HTERT RPE-1 (cell line): Measurements from ENCODE around the gene SKIC2.
"Not testable (repeated sequence)": the region's sequence is repeated elsewhere in the genome, so short reads cannot be mapped to it uniquely, and the experiment has no call there.

Experiments used
- in situ Hi-C: fragments of 300-500 bp; cut with MboI; formaldehyde crosslinking; loops from 4 replicates; pipeline ENCODE4 v1.14.3; 2020; ENCODE audit warnings: low sequenced_read_pairs

Gene SKIC2

DNA sequence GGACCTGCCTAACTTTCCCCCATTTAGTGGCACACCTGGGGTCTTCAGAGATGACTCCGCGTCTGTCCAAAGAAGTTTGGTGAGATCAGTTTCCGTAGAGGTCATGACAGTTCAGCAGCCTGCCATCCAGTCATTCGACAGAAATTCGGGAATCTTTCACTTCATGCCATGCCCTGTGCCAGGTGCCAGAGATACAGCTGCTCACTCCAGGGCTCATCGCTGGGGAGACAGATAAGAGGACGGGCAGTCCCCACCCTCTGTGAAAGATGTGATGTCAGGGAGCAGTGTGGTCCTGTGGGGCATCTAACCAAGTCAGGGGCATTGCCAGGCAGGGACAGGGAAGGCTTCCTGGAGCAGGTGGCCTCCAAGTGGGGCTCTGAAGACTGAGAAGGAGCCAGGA, 44.3 kb downstream of the SKIC2 start:
- in situ Hi-C loops: not testable (repeated sequence)

DNA sequence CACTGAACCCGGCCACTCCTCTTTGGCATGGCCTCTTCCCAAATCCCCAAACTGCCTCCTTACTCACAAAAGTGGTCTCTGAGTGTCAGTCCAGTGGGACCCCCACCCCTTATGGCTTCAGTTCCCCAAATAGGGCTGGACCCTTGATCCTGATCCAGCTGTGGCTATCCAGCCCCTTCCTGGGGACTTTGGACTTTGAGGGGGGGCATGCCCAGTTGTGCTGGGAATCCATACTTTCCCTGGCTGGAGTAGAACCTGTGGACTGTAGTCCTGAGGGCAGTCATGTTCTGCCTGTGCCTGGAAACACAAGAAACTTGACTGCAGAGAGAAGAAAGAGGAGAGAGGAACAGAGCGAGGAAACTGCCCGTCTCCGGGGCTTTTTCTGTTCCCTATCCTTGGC, 45.4 kb downstream of the SKIC2 start:
- in situ Hi-C loops: not testable (repeated sequence)

DNA sequence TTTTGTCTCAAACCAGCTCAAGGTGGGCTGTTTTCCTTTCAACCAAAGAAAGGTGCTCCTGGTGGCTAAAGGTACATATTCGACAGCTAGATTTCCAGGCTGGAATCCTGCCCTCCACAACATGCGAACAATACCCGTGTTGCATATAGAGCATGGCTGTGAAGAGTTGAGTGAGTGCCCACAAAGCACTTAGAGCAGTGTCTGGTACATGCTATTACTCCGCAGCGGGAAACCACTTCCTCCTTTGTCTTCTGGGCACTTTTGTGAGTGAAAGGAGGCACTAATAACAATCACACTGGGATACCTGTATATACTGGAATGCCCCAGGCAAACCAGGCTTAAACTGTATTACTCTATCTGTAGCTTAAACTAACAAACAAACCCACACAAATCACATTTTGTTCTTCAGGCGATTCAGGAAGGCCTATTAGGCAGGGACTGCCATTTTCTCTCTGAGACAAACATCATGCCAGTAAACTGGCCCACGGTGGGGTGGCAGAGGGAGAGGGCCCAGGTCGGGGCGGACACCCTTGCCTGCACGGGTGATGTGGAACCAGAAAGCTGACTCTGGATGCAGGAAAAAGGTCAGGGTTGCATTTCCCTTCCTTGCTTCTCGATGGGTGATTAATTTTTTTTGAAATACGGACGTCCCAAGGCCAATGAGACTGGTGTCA, 46.0 kb downstream of the SKIC2 start:
- in situ Hi-C loops: not testable (repeated sequence)

DNA sequence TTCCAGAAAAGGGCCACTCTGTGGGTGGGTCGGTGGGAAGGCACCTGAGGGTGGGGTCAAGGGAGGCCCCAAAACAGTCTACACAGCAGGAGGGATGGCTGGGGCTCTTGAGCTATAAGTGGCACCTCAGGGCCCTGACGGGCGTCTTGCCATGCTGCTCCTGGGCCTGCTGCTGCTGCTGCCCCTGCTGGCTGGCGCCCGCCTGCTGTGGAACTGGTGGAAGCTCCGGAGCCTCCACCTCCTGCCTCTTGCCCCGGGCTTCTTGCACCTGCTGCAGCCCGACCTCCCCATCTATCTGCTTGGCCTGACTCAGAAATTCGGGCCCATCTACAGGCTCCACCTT, 46.5 kb downstream of the SKIC2 start:
- in situ Hi-C loops: not testable (repeated sequence)

GRCh38 chr6:32005991-32006529, 47.1 kb downstream of the SKIC2 start:
- in situ Hi-C loops: not testable (repeated sequence)

DNA sequence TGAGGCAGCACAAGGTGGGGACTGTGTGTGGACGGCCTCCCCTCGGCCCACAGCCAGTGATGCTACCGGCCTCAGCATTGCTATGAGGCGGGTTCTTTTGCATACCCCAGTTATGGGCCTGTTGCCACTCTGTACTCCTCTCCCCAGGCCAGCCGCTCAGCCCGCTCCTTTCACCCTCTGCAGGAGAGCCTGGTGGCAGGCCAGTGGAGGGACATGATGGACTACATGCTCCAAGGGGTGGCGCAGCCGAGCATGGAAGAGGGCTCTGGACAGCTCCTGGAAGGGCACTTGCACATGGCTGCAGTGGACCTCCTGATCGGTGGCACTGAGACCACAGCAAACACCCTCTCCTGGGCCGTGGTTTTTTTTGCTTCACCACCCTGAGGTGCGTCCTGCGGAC, 48.1 kb downstream of the SKIC2 start:
- in situ Hi-C loops: not testable (repeated sequence)

DNA sequence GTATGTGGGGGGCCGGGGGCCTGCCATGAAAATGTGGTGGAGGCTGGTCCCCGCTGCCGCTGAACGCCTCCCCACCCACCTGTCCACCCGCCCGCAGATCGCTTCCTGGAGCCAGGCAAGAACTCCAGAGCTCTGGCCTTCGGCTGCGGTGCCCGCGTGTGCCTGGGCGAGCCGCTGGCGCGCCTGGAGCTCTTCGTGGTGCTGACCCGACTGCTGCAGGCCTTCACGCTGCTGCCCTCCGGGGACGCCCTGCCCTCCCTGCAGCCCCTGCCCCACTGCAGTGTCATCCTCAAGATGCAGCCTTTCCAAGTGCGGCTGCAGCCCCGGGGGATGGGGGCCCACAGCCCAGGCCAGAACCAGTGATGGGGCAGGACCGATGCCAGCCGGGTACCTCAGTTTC, 49.1 kb downstream of the SKIC2 start:
- in situ Hi-C loops: not testable (repeated sequence)

GRCh38 chr6:32008616-32009015, 49.6 kb downstream of the SKIC2 start:
- in situ Hi-C loops: not testable (repeated sequence)

GRCh38 chr6:32009537-32009936, 50.6 kb downstream of the SKIC2 start:
- in situ Hi-C loops: not testable (repeated sequence)

DNA sequence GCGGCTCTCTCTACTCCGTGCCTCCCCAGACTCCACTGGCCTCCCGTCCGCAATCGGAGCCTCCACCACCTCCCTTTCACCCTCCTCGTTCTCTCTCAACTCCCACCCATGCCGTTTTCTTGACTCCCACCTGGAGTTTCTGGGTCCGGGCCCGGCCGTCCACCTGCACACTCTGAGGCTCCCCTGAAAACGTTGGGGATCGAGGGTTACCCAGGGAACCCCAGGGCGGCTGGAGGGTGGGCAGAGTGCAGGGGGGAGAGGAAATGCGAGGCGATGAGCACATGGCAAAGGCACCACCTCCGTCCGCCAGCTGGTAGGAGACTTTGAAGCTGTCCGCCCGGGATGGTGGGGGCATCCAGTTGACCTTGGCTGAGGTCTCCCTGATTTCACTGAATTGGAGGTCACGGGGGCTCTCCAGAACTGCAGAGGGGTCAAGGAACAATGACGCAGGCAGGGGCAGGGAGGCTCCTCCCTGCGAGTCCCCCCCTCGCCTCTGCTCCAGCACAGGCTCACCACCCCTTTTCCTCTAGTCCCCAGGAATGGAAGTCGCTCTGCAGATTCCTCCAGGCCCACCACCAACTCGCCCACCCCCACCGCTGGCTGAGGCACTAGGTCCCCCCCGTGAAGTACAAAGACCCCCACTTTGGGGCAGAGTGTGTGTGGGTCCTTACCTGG, 52.0 kb downstream of the SKIC2 start:
- in situ Hi-C loops: not testable (repeated sequence)

GRCh38 chr6:32012941-32013617, 54.1 kb downstream of the SKIC2 start:
- in situ Hi-C loops: not testable (repeated sequence)

DNA sequence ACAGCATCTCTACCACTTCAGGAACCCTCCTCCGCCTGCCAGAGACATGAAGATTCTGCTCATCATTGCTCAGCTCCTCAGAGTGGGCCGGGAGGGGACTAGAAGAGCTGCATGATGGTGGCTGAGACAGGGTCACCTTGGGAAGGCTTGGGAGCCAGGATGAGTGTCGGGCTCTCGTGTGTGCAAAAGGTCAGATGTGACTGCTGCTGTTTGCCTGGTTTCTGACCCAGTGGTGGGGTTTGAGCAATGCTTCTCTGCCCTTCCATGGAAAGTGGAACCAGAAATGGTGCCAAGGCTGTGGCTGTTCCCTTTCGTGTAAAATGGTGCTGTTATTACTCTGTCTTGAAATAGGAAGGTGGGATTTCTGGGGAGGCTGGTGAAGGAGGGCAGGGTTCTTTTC, 54.8 kb downstream of the SKIC2 start:
- in situ Hi-C loops: not testable (repeated sequence)

GRCh38 chr6:32014547-32014946, 55.6 kb downstream of the SKIC2 start, which contains the start of gene C4B:
C4B (plus strand) TSS chr6:32014795; CDS start chr6:32014846, 51 bp downstream.
- in situ Hi-C loops: not testable (repeated sequence)
